Panc1 (cell line): ENCODE data around the gene SYNCRIP.

Source experiments
- CTCF ChIP-seq: fragments of 450-650 bp; IDR thresholded peaks from 2 replicates; pipeline ENCODE4 v1.5.1; 2017; ENCODE audit warnings: mild to moderate bottlenecking
- POLR2AphosphoS5 ChIP-seq: IDR thresholded peaks from 2 replicates; pipeline ENCODE4 v1.6.1; 2012; ENCODE audit warnings: mild to moderate bottlenecking, low read depth, low read length, moderate library complexity
- REST ChIP-seq, 2 experiments: IDR thresholded peaks; 2 replicates each; pipeline ENCODE4 v1.6.1; 2011 to 2012; ENCODE audit warnings: low read depth in 2 of 2, control low read depth in 1 of 2, low read length in 1 of 2, mild to moderate bottlenecking in 1 of 2, moderate library complexity in 1 of 2; ENCODE audit not compliant: insufficient read depth in 1 of 2
- SIN3A ChIP-seq: IDR thresholded peaks from 2 replicates; pipeline ENCODE4 v1.6.1; 2012; ENCODE audit warnings: low read depth, mild to moderate bottlenecking, low read length, moderate library complexity, borderline replicate concordance; ENCODE audit not compliant: insufficient read depth
- TCF7L2 ChIP-seq: IDR thresholded peaks from 2 replicates; pipeline ENCODE4 v1.6.1; 2011; ENCODE audit warnings: mild to moderate bottlenecking, low read depth, low read length, inconsistent platforms

GRCh38 chr6:85574932-85575598 is 67.6 kb downstream of the SYNCRIP start:
- no peak for TF ChIP-seq CTCF
- TF ChIP-seq REST (IDR thresholded peaks at IDR 0.05; ENCODE audit: insufficient read depth in 1 of 2, low read depth in 2 of 2, low read length in 1 of 2): no peak
- no peak for TF ChIP-seq SIN3A
- no peak for TF ChIP-seq POLR2AphosphoS5
- TF ChIP-seq TCF7L2: no peak
